ENCODE results near the gene BAHCC1. TPM values are rescaled to one million over a fixed set of nuclear protein-coding genes. Genes with fewer than 3 reads are reported as not detected.

BAHCC1 gene
- total RNA-seq, 1 donor from 2014 or later, result 13.7 TPM

DNA sequence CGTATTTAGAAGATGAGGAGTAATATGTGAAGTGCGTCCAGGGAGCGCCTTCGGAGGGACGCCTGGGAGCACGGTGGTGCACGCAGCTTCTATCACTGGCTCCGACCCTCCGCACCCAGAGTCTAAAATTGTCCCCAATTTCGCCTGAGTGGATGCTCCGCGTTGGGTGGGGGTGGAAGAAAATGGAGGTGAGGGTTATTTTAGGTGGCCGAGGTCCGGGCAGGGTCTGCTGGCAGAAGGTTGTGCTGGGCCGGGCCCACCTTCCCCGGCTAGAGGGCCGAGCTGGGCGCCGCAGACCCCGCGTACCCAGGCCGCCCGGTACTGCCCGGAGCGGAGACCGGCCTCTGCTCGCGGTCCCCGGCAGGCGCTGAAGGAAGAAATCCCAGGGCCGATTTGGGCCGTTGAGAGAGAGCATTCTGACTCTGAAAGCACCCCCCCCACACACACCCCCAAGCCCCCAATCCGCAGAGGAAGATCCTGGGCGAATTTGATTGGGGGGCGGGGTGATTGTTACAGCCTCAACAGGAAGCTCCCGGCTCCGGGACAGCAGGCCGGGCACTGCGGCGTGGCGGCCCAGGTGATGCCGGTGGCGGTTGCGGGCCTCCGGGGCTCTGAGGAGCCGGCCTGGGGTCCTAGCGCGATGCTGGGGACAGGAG is 3.0 kb downstream of the BAHCC1 start:
- DNase-seq, result peak; percentile 82

- DNase-seq, result peak; percentile 59
Measured at GRCh38 chr17:81398832-81399411, 3.7 kb downstream of the BAHCC1 start.

DNA sequence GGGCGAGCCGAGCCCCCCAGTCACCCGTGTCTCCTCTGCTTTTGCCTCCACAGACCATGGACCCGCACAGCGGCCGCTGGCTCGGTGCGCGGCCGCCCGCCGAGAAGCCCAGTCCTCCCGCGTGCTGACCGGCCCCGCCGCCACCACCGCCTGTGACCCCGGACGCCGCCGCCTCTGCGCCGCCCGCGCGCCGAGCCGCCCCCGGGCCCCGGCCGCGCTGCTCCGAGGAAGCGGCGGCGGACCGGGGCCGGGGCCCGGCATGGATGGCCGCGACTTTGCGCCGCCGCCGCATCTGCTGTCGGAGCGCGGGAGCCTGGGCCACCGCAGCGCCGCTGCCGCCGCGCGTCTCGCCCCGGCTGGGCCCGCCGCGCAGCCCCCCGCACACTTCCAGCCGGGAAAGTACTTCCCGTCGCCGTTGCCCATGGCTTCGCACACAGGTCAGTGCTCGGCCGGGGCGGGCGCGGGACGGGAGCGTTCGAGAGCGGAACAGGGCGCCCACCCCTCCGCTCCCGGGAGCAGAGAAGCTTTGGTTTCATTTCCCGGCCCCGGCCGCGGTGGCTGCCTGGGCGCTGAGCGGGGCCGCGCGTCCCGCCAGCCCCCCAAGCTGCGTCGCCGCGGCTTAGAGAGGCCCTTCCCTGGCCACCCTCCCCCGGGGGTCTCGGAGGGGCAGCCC is 4.4 kb downstream of the BAHCC1 start:
- DNase-seq, result no peak

GRCh38 chr17:81400154-81400977 is 5.1 kb downstream of the BAHCC1 start:
- DNase-seq, result peak; percentile 76

DNA sequence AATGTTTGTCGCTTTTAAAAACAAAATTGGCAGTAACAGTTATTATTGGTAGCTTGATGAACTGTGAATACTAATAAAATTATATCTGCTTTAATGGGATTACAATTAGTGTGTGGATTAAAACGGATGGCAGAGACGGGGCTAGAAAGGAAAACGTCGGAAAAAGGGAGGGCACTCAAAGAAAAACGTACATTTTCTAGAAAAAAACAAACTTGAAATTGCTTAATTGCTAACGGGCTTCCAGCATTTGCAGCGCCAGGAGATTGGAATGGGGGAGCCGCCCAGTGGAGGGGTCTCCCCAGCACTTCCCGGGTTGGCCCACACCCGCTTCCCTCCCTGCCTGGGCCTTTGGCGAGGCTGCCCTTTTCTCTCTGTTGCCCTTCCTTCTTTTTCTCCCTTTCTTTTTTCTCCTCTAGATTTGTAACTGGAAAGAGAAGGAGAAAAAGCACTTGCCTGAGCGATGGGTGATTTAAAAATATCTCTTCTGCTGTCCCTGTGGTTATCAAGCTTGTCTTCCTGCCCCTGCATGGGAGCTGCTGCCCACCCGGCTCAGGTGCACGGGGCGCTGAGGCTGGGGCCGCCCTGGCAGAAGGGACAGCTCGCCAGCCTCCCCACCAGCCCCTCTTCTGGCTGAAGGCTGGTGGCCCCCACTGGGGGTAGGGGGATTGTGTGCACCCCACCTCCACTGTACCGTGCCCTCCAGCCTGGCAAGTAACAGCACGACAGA is 5.9 kb downstream of the BAHCC1 start:
- peak; percentile 63 for DNase-seq

- DNase-seq, result peak; percentile 51
Measured at GRCh38 chr17:81401723-81402529, 6.7 kb downstream of the BAHCC1 start.

GRCh38 chr17:81402530-81402941 is 7.3 kb downstream of the BAHCC1 start:
- DNase-seq, result peak; percentile 79

- DNase-seq, result peak; percentile 62
Measured at GRCh38 chr17:81402981-81403467, 7.8 kb downstream of the BAHCC1 start.

DNA sequence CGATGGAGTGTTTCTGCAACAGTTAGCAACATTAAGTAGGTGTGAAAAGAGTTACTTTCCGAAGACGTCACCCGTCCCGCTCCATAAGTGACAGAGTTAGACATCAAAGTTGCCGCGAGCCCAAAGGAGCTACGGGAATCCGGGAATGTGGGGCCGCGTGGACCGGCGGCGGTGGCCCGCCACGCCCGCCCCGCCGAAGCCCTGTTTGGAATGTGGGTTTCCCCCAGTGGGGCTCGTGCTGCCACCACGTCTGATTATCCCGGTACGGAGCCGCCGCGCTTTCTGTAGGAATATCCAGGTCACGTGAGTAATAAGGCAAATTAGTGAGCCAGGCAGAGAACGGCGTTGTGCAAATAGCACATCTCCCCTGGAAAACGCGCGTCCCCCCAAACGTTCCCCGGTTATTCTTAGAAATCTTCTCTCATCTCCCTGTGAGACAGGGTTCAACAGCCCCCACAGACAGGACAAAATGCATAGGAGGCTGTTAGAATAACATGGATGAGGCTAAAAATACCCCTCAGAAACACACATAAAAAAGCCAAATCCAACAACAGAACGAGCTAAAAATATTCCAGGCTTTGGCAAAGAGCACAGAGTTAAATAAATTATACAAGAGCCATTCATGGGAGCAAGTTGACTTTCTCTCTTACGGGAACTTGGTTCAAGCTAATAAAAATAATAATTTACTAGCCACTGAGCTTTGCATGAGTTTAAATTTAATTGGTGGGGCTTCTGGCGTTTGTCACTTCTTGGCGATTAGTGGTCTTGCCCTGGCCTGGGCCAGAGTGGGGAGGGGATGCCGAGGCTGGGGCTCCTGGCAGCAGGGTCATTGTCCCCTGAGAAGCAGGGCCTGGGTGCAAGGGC is 8.6 kb downstream of the BAHCC1 start:
- peak; percentile 72 for DNase-seq

DNA sequence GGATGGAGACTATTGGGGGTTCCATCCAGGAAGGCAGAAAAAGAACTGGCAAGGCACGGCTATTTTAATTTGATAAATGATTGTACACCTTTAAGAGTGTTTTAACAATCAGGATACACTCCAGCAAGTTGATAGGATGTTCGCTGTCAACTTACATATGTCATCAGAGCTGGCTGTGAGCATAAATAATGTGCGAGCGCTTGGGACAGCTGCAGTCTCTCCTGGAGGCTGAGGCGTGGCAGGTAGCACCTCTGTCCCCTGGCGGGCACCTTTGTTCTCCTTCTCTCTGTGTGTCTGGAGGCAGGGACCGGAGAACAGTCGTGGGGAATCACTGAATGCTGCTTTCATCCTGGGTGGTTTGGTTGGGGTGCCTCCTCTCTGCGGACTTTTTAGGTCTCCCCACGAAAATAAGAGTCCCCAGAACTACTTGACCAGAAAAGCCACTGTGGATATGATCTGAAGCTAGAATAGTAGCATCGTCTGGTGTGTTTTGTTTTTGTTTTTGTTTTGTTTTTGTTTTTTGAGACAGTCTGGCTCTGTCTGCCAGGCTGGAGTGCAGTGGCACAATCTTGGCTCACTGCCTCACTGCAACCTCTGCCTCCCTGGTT is 9.4 kb downstream of the BAHCC1 start:
- peak; percentile 44 for DNase-seq

DNA sequence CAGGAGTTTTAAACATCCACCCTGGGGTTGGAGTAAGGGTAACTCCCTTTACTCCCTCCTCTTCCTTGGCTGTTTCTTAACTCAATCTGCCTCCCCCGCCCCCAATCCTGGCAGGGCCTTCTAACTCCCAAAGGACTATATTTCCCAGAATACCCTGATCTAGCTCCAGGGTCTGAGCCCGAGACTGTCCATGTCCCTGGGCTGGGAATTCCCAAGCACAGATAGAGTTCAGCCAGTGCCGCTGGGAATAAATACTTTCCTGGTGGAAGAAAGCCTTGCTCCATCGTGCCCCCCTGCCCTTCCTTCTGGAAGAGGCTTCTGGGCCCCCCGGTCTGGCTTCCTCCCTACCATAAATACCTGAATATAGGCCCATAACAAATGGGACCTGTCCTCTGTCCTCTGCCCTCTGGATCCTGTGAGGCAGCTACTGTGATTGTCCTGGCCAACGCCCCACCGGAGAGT is 10.2 kb downstream of the BAHCC1 start:
- peak; percentile 47 for DNase-seq

- DNase-seq, result peak; percentile 86
Measured at GRCh38 chr17:81406117-81406953, 11.1 kb downstream of the BAHCC1 start.

GRCh38 chr17:81408049-81408448 is 12.8 kb downstream of the BAHCC1 start:
- no peak for DNase-seq

DNA sequence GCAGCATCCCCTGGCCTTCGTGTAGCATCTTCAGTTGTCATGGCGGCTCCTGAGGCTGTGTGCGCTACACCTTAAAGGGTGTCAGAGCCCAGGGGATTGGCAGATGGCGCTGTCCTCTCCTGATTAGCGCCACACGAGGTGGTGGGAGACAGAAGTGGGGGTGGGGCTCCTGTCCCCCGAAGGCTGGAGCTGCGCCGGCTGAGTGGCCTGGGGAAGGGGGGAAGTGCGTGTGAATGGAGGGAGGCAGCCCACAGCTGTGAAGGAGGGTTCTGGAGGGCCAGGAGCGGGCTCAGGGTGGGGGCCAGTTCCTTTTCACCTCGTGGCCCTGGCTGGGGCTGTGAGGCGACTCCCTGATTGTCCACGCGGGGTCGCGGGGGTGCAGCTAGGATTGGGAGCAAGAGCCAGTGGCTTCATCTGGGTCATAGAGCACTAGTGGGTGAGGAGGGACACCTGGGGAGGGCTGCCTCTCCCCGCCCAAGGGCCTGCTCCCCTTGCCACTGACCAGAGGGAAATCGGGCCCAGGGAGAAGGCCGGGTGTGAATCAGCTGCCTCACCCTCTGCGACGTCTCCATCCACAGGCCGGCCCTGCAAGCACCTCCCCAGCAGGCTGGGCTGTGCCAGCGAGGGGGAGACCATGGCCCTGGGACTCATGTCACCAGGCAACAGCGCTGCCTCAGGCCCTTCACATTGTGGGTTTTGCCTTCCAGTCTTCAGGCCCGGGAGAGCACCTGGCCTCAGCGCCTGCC is 14.1 kb downstream of the BAHCC1 start:
- peak; percentile 36 for DNase-seq

GRCh38 chr17:81410852-81411251 is 15.6 kb downstream of the BAHCC1 start:
- no peak for DNase-seq

DNA sequence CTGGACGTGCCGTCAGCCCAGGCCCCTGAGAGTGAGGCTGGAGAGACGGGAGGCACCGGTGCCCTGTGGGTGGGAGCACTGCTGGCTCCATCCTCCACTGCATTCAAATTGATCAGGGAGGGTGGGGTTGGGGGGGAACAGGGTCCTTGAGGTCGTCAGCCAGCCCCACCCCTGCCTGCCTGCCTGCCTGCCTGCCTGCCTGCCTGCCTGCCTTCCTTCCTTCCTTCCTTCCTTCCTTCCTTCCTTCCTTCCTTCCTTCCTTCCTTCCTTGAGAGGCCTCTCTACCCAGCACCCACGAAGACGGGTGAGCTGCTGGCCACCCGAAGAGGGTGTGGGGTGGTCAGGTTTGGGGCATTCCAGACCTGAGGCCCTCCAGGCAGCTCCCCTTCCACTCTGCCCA is 16.0 kb downstream of the BAHCC1 start:
- no peak for DNase-seq

GRCh38 chr17:81412490-81413093 is 17.3 kb downstream of the BAHCC1 start:
- peak; percentile 93 for DNase-seq

All from tongue (tissue), 2 donors.